Mesenchymal stem cell (in vitro differentiated cells and primary cell): ENCODE results near the gene CYP24A1.

Experiments used
- DNase-seq: peaks from one replicate; pipeline ENCODE4 v3.0.0-alpha.2; 2013
- H2AFZ ChIP-seq: one replicate; pipeline ENCODE4 v1.6.1; 2013; ENCODE audit warnings: low read depth, mild to moderate bottlenecking, control low read depth, inconsistent platforms, low read length, moderate library complexity
- H2AK5ac ChIP-seq: 2 replicates; pipeline ENCODE4 v1.6.1; 2013; ENCODE audit warnings: low read length, moderate library complexity, mild to moderate bottlenecking, inconsistent platforms; ENCODE audit not compliant: severe bottlenecking
- H2BK120ac ChIP-seq: one replicate; pipeline ENCODE4 v1.6.1; 2013; ENCODE audit warnings: low read depth, mild to moderate bottlenecking, inconsistent platforms, low read length, moderate library complexity
- H2BK12ac ChIP-seq, 2 experiments: one replicate each; pipeline ENCODE4 v1.6.1; 2013; ENCODE audit warnings: inconsistent platforms in 2 of 2, low read length in 2 of 2, mild to moderate bottlenecking in 2 of 2, moderate library complexity in 2 of 2, control low read depth in 1 of 2
- H2BK15ac ChIP-seq: one replicate; pipeline ENCODE4 v1.6.1; 2013; ENCODE audit warnings: mild to moderate bottlenecking, low read depth, inconsistent platforms; ENCODE audit not compliant: poor library complexity, severe bottlenecking
- H2BK5ac ChIP-seq: 2 replicates; pipeline ENCODE4 v1.6.1; 2013; ENCODE audit warnings: low read depth, mild to moderate bottlenecking, low read length, control low read depth, inconsistent platforms; ENCODE audit not compliant: poor library complexity, severe bottlenecking
- H3K14ac ChIP-seq, 2 experiments: one replicate each; pipeline ENCODE4 v1.6.1; 2013; ENCODE audit warnings: inconsistent platforms in 2 of 2, low read length in 2 of 2, control low read depth in 1 of 2, mild to moderate bottlenecking in 1 of 2, moderate library complexity in 1 of 2
- H3K18ac ChIP-seq, 2 experiments: one replicate each; pipeline ENCODE4 v1.6.1; 2013; ENCODE audit warnings: inconsistent platforms in 2 of 2, low read length in 2 of 2, control low read depth in 1 of 2, low read depth in 1 of 2, mild to moderate bottlenecking in 1 of 2
- H3K23ac ChIP-seq, 2 experiments: one replicate each; pipeline ENCODE4 v1.6.1; 2013; ENCODE audit warnings: inconsistent platforms in 2 of 2, low read length in 2 of 2, mild to moderate bottlenecking in 2 of 2, moderate library complexity in 2 of 2, control low read depth in 1 of 2
- H3K27ac ChIP-seq: 2 replicates; pipeline ENCODE4 v1.5.1; 2013; ENCODE audit warnings: mild to moderate bottlenecking, moderate library complexity, low read length, control low read depth, inconsistent platforms; ENCODE audit not compliant: poor library complexity, severe bottlenecking
- H3K27me3 ChIP-seq, 2 experiments: 2 replicates each; pipeline versions ENCODE4 v1.6.1 to v1.7.0; 2013; ENCODE audit warnings: low read length in 2 of 2, mild to moderate bottlenecking in 2 of 2, moderate library complexity in 2 of 2, control low read depth in 1 of 2, inconsistent platforms in 1 of 2; ENCODE audit not compliant: control insufficient read depth in 1 of 2, insufficient read depth in 1 of 2
- H3K36me3 ChIP-seq, 2 experiments: 2 replicates each; pipeline versions ENCODE4 v1.6.1 to v1.7.0; 2013; ENCODE audit warnings: low read length in 2 of 2, control low read depth in 1 of 2, inconsistent platforms in 1 of 2, low read depth in 1 of 2, mild to moderate bottlenecking in 1 of 2; ENCODE audit not compliant: insufficient read depth in 2 of 2, control insufficient read depth in 1 of 2
- H3K4ac ChIP-seq, 2 experiments: one replicate each; pipeline ENCODE4 v1.6.1; 2013; ENCODE audit warnings: inconsistent platforms in 2 of 2, low read length in 2 of 2, mild to moderate bottlenecking in 2 of 2, moderate library complexity in 2 of 2, control low read depth in 1 of 2, low read depth in 1 of 2
- H3K4me1 ChIP-seq: 2 replicates; pipeline ENCODE4 v1.6.1; 2013; ENCODE audit warnings: low read depth, low read length, control low read depth; ENCODE audit not compliant: control insufficient read depth, insufficient read depth
- H3K4me2 ChIP-seq: 2 replicates; pipeline ENCODE4 v1.6.1; 2013; ENCODE audit warnings: low read length, mild to moderate bottlenecking, inconsistent platforms; ENCODE audit not compliant: poor library complexity, severe bottlenecking
- H3K4me3 ChIP-seq, 2 experiments: 2 replicates each; pipeline versions ENCODE4 v1.5.1 to v1.7.0; 2013; ENCODE audit warnings: low read length in 2 of 2, mild to moderate bottlenecking in 2 of 2, control low read depth in 1 of 2, low read depth in 1 of 2; ENCODE audit not compliant: insufficient read depth in 1 of 2
- H3K79me1 ChIP-seq: replicated peaks from 2 replicates; pipeline ENCODE4 v1.6.1; 2013; ENCODE audit warnings: mild to moderate bottlenecking, control low read depth, low read length, inconsistent platforms; ENCODE audit not compliant: poor library complexity, severe bottlenecking
- H3K9ac ChIP-seq: 2 replicates; pipeline ENCODE4 v1.7.0; 2013; ENCODE audit warnings: mild to moderate bottlenecking, low read length, moderate library complexity
- H3K9me3 ChIP-seq: 2 replicates; pipeline ENCODE4 v1.7.0; 2013; ENCODE audit warnings: mild to moderate bottlenecking, low read length; ENCODE audit not compliant: control insufficient read depth
- H4K8ac ChIP-seq: one replicate; pipeline ENCODE4 v1.6.1; 2013; ENCODE audit warnings: inconsistent platforms, mild to moderate bottlenecking, low read length, moderate library complexity
- H4K91ac ChIP-seq: one replicate; pipeline ENCODE4 v1.6.1; 2013; ENCODE audit warnings: mild to moderate bottlenecking, low read length, inconsistent platforms
- WGBS: methylation state at CpG from one replicate; pipeline ENCODE4 v1.1.7; 2013; ENCODE audit warnings: mixed read lengths; 5-methylcytosine and 5-hydroxymethylcytosine counted together

Gene CYP24A1

GRCh38 chr20:54137115-54137514 lies 36.7 kb downstream of the CYP24A1 start:
- H3K9me3 ChIP-seq, result no peaks in the 10 kb centered on the region

GRCh38 chr20:54134445-54135220 lies 39.2 kb downstream of the CYP24A1 start:
- Histone ChIP-seq H3K23ac (no peak overlapping the region), H3K9ac (no peak overlapping the region), H4K8ac (no peak overlapping the region), H3K4me2 (no peak overlapping the region), H2BK15ac (no peak overlapping the region), H2BK12ac (no peak overlapping the region), H3K4ac (no peak overlapping the region), H3K36me3 (no peaks in the 10 kb centered on the region), H3K27ac (no peak overlapping the region), H4K91ac (no peak overlapping the region), H3K14ac (no peak overlapping the region), H3K27me3 (peaks cover 0 to 4% of the 10 kb centered on the region in 2 experiments), H2BK5ac (no peak overlapping the region), H3K79me1 (no peaks in the 10 kb centered on the region), H3K9me3 (no peaks in the 10 kb centered on the region), H2AK5ac (peak overlapping the region; percentile 70), H3K18ac (no peak overlapping the region), H2AFZ (no peak overlapping the region), H3K4me1 (peaks cover 6% of the 10 kb centered on the region), H3K4me3 (no peak overlapping the region), H2BK120ac (no peak overlapping the region)
- no peak for DNase-seq
- 89% methylated on average over 2 of the region's 2 CpGs for WGBS

More at GRCh38 chr20:54137115-54137514, 36.7 kb downstream of the CYP24A1 start:
- peak overlapping the region; percentile 17 for H2AK5ac ChIP-seq
- H3K4me3 ChIP-seq, result no peak overlapping the region
- H4K8ac ChIP-seq, result no peak overlapping the region
- H3K4me2 ChIP-seq, result no peak overlapping the region
- no peak overlapping the region for H2BK120ac ChIP-seq
- no peak overlapping the region for H3K4ac ChIP-seq
- WGBS, result 80% methylated on average over 5 of the region's 5 CpGs
- no peak overlapping the region for H2BK15ac ChIP-seq
- peaks cover 3% of the 10 kb centered on the region for H3K4me1 ChIP-seq
- H3K36me3 ChIP-seq, result no peaks in the 10 kb centered on the region
- no peak overlapping the region for H2BK12ac ChIP-seq
- no peak overlapping the region for H3K14ac ChIP-seq
- no peak overlapping the region for H4K91ac ChIP-seq
- H3K23ac ChIP-seq, result no peak overlapping the region
- no peak overlapping the region for H3K9ac ChIP-seq
- no peak overlapping the region for H3K18ac ChIP-seq
- H3K27ac ChIP-seq, result no peak overlapping the region
- no peak for DNase-seq
- no peak overlapping the region for H2BK5ac ChIP-seq
- no peaks in the 10 kb centered on the region for H3K27me3 ChIP-seq
- H3K79me1 ChIP-seq, result no peaks in the 10 kb centered on the region
- H2AFZ ChIP-seq, result no peak overlapping the region

- Histone ChIP-seq H3K9ac (peak overlapping the region; percentile 73), H3K27me3 (peaks cover 0 to 6% of the 10 kb centered on the region in 2 experiments), H3K23ac (no peak overlapping the region), H4K91ac (peak overlapping the region; percentile 55), H3K9me3 (peaks cover 3% of the 10 kb centered on the region), H3K4me1 (peaks cover 4% of the 10 kb centered on the region), H3K4ac (no peak overlapping the region), H2BK15ac (no peak overlapping the region), H3K18ac (no peak overlapping the region), H2BK120ac (no peak overlapping the region), H3K27ac (peak overlapping the region; percentile 96), H3K14ac (no peak overlapping the region), H2AK5ac (peak overlapping the region; percentile 81), H2BK5ac (peak overlapping the region; percentile 74), H3K79me1 (no peaks in the 10 kb centered on the region), H3K4me3 (peak overlapping the region in 1 of 2 experiments; percentile 55), H4K8ac (no peak overlapping the region), H2AFZ (no peak overlapping the region), H3K4me2 (peak overlapping the region; percentile 38), H2BK12ac (no peak overlapping the region), H3K36me3 (no peaks in the 10 kb centered on the region)
- DNase-seq, result peak; percentile 41
- WGBS, result 74% methylated on average over 6 of the region's 6 CpGs
Observed at GRCh38 chr20:54133434-54134427, 40.1 kb downstream of the CYP24A1 start.
